Liver (tissue), 9 donors: ENCODE measurements around the gene SNRPF. TPM values are rescaled to one million over a fixed set of nuclear protein-coding genes. Genes with fewer than 3 reads are reported as not detected.

Source experiments
- DNase-seq: peaks from one replicate; pipeline ENCODE4 v3.0.0-alpha.2; 2017; ENCODE audit warnings: low spot score
- H3K27ac ChIP-seq, 2 donors: one replicate each; pipeline ENCODE4 v1.7.0; 2013; ENCODE audit warnings: inconsistent platforms in 2 of 2, low read length in 2 of 2, control low read depth in 1 of 2, low read depth in 1 of 2, mild to moderate bottlenecking in 1 of 2
- H3K27me3 ChIP-seq, 4 donors: one replicate each; pipeline versions ENCODE4 v1.6.1 to v1.7.0; 2013; ENCODE audit warnings: low read length in 3 of 4, inconsistent platforms in 1 of 4, mild to moderate bottlenecking in 1 of 4, moderate library complexity in 1 of 4; ENCODE audit not compliant: control insufficient read depth in 4 of 4, insufficient read depth in 4 of 4
- H3K36me3 ChIP-seq, 4 donors: one replicate each; pipeline versions ENCODE4 v1.6.1 to v1.7.0; 2013; ENCODE audit warnings: low read length in 3 of 4, mild to moderate bottlenecking in 3 of 4, low read depth in 1 of 4, moderate library complexity in 1 of 4; ENCODE audit not compliant: control insufficient read depth in 4 of 4, insufficient read depth in 3 of 4
- H3K4me1 ChIP-seq, 4 donors: one replicate each; pipeline versions ENCODE4 v1.6.1 to v1.7.0; 2013; ENCODE audit warnings: low read length in 3 of 4, mild to moderate bottlenecking in 3 of 4, moderate library complexity in 1 of 4; ENCODE audit not compliant: control insufficient read depth in 4 of 4, insufficient read depth in 4 of 4
- H3K4me3 ChIP-seq, 3 donors: one replicate each; pipeline versions ENCODE4 v1.6.1 to v1.7.0; 2013; ENCODE audit warnings: low read length in 3 of 3, control low read depth in 1 of 3, low read depth in 1 of 3, mild to moderate bottlenecking in 1 of 3
- H3K9ac ChIP-seq, 2 donors: one replicate each; pipeline ENCODE4 v1.7.0; 2013; ENCODE audit warnings: low read length in 2 of 2, mild to moderate bottlenecking in 2 of 2, moderate library complexity in 2 of 2, control low read depth in 1 of 2, low read depth in 1 of 2
- H3K9me3 ChIP-seq, 4 donors: one replicate each; pipeline versions ENCODE4 v1.6.1 to v1.7.0; 2013; ENCODE audit warnings: low read length in 3 of 4; ENCODE audit not compliant: control insufficient read depth in 4 of 4
- ATF3 ChIP-seq: IDR thresholded peaks from 2 replicates; pipeline ENCODE4 v1.6.1; 2016; ENCODE audit warnings: antibody characterized with exemption
- EGR1 ChIP-seq, 2 donors: IDR thresholded peaks; 2 replicates each; pipeline ENCODE4 v1.6.1; 2016 to 2018; ENCODE audit warnings: antibody characterized with exemption in 2 of 2, low read depth in 2 of 2
- FOXA1 ChIP-seq: IDR thresholded peaks from 2 replicates; pipeline ENCODE4 v1.6.1; 2016; ENCODE audit warnings: antibody characterized with exemption
- FOXA2 ChIP-seq: IDR thresholded peaks from 2 replicates; pipeline ENCODE4 v1.6.1; 2016; ENCODE audit warnings: antibody characterized with exemption
- GABPA ChIP-seq, 2 donors: IDR thresholded peaks in 1 of 2; conservative IDR thresholded peaks in 1 of 2; 2 replicates each; pipeline ENCODE4 v1.6.1; 2016; ENCODE audit warnings: antibody characterized with exemption in 2 of 2, mild to moderate bottlenecking in 1 of 2, moderate library complexity in 1 of 2
- HNF4A ChIP-seq, 2 donors: conservative IDR thresholded peaks; 2 replicates each; pipeline ENCODE4 v1.6.1; 2016; ENCODE audit warnings: antibody characterized with exemption in 2 of 2, mild to moderate bottlenecking in 2 of 2
- HNF4G ChIP-seq: IDR thresholded peaks from 2 replicates; pipeline ENCODE4 v1.6.1; 2016; ENCODE audit warnings: antibody characterized with exemption
- MAX ChIP-seq: IDR thresholded peaks from 2 replicates; pipeline ENCODE4 v1.6.1; 2016; ENCODE audit warnings: antibody characterized with exemption
- NR2F2 ChIP-seq: IDR thresholded peaks from 2 replicates; pipeline ENCODE4 v1.6.1; 2016; ENCODE audit warnings: antibody characterized with exemption
- RAD21 ChIP-seq, 2 donors: IDR thresholded peaks; 2 replicates each; pipeline ENCODE4 v1.6.1; 2016; ENCODE audit warnings: antibody characterized with exemption in 2 of 2, mild to moderate bottlenecking in 2 of 2
- TAF1 ChIP-seq: conservative IDR thresholded peaks from 2 replicates; pipeline ENCODE4 v1.6.1; 2016; ENCODE audit warnings: antibody characterized with exemption, mild to moderate bottlenecking
- YY1 ChIP-seq: IDR thresholded peaks from 2 replicates; pipeline ENCODE4 v1.6.1; 2016; ENCODE audit warnings: antibody characterized with exemption, mild to moderate bottlenecking
- WGBS: extraction: QIAGEN DNeasy Blood & Tissue Kit; methylation state at CpG from one replicate; pipeline ENCODE4 v1.1.7; 2013; 5-methylcytosine and 5-hydroxymethylcytosine counted together
- polyA plus RNA-seq, 2 donors: library from polyadenylated mRNA; stranded (reverse) in 1 of 2; unstranded in 1 of 2; fragments of 200-250 nt in 1 of 2; fragments of >200 nt in 1 of 2; fragmentation: Nextera tagmentation in 1 of 2; extraction: Ambion mirVana in 1 of 2; gene quantifications; one replicate each; pipeline versions ENCODE4 v1.2.1 to v1.2.3, GENCODE V29; 2013 to 2015
- total RNA-seq, 2 donors: library from RNA; depleted of rRNA; stranded (reverse); fragments of >200 nt; gene quantifications; one replicate each; pipeline ENCODE4 v1.2.3, GENCODE V29; 2014
- donor health status: healthy.
- donor health status: healthy.
- donor health status: healthy.
- donor health status: healthy.
- donor health status: healthy.

The SNRPF gene
- total and polyA plus RNA-seq, 4 donors: 5.4 to 35.9 (median 12.4) TPM

GRCh38 chr12:95908573-95908972 is 49.8 kb downstream of the SNRPF start:
- no peak for DNase-seq
- no peaks in the 10 kb centered on the region for H3K4me1 ChIP-seq
- H3K27ac ChIP-seq: no peak overlapping the region
- H3K36me3 ChIP-seq: no peaks in the 10 kb centered on the region
- no peak overlapping the region for H3K4me3 ChIP-seq
- no peaks in the 10 kb centered on the region for H3K9me3 ChIP-seq
- no peaks in the 10 kb centered on the region for H3K27me3 ChIP-seq
- TF ChIP-seq FOXA2 (no peak), YY1 (no peak), RAD21 (IDR thresholded peaks at IDR 0.05) (no peak), FOXA1 (no peak), NR2F2 (no peak), EGR1 (IDR thresholded peaks at IDR 0.05; ENCODE audit: low read depth in 2 of 2) (no peak), ATF3 (no peak), HNF4G (no peak), HNF4A (conservative IDR thresholded peaks at IDR 0.05) (no peak)
- H3K9ac ChIP-seq: no peak overlapping the region

GRCh38 chr12:95909871-95910270 is 51.1 kb downstream of the SNRPF start:
- H3K4me1 ChIP-seq: no peaks in the 10 kb centered on the region
- H3K9ac ChIP-seq: no peak overlapping the region
- H3K36me3 ChIP-seq: no peaks in the 10 kb centered on the region
- 90% methylated on average over 3 of the region's 3 CpGs for WGBS
- no peaks in the 10 kb centered on the region for H3K9me3 ChIP-seq
- no peak overlapping the region for H3K27ac ChIP-seq
- no peaks in the 10 kb centered on the region for H3K27me3 ChIP-seq
- no peak overlapping the region for H3K4me3 ChIP-seq
- TF ChIP-seq TAF1: no peak
- TF ChIP-seq EGR1 (IDR thresholded peaks at IDR 0.05; ENCODE audit: low read depth in 2 of 2): no peak
- no peak for TF ChIP-seq FOXA2
- TF ChIP-seq MAX: no peak
- no peak for TF ChIP-seq RAD21 (IDR thresholded peaks at IDR 0.05)
- TF ChIP-seq GABPA (IDR thresholded peaks at IDR 0.05 in 1 of 2, conservative IDR thresholded peaks at IDR 0.05 in 1 of 2): no peak
- TF ChIP-seq NR2F2: no peak
- TF ChIP-seq HNF4A (conservative IDR thresholded peaks at IDR 0.05): no peak
- no peak for DNase-seq

Other genes starting within 250 kb of the SNRPF start
- gene NTN4, start 68.2 kb upstream of the SNRPF start, total RNA-seq: 10 to 100 TPM in 1 of 2 donors, 1 to 10 TPM in 1; 3.2 to 30.5 TPM
- gene NTN4, start 68.2 kb upstream of the SNRPF start, polyA plus RNA-seq: 10 to 100 TPM; 12.7 to 17.2 TPM
- gene CCDC38, start 83.7 kb downstream of the SNRPF start, total RNA-seq: 1 to 10 TPM; 1.3 to 1.4 TPM
- gene CCDC38, start 83.7 kb downstream of the SNRPF start, polyA plus RNA-seq: under 1 TPM; 0.46 to 0.61 TPM
- gene AMDHD1, start 84.4 kb downstream of the SNRPF start, total RNA-seq: 100 to 1,000 TPM in 1 of 2 donors, 10 to 100 TPM in 1; 56.7 to 124 TPM
- 100 to 1,000 TPM in 1 of 2 donors, 10 to 100 TPM in 1; 50.3 to 105 TPM for gene AMDHD1, start 84.4 kb downstream of the SNRPF start, polyA plus RNA-seq
- 100 to 1,000 TPM; 125 to 174 TPM for gene HAL, start 137.4 kb downstream of the SNRPF start, total RNA-seq
- 100 to 1,000 TPM in 1 of 2 donors, 10 to 100 TPM in 1; 62.4 to 114 TPM for gene HAL, start 137.4 kb downstream of the SNRPF start, polyA plus RNA-seq
- 10 to 100 TPM; 25.1 to 34.5 TPM for gene LTA4H, start 176.6 kb downstream of the SNRPF start, total RNA-seq
- 10 to 100 TPM; 16.6 to 16.7 TPM for gene LTA4H, start 176.6 kb downstream of the SNRPF start, polyA plus RNA-seq